B cell (primary cell): ENCODE data around the gene MAP3K4. TPM values are rescaled to one million over a fixed set of nuclear protein-coding genes. Genes with fewer than 3 reads are reported as not detected.

Experiments used
- ATAC-seq: fragments of 200-7000 bp; cut with Tn5 transposase; one replicate; pipeline ENCODE4 v1.10.0; 2021; ENCODE audit warnings: low read depth, mild to moderate bottlenecking, moderate number of reproducible peaks, moderate library complexity
- CTCF ChIA-PET: fragments of 350-600 bp; sonication (Branson Sonifier 250); formaldehyde crosslinking; loops from one replicate; lab custom pipeline; 2021; ENCODE audit warnings: antibody characterized with exemption, inconsistent platforms; lab: Charles Lee
- POLR2A ChIA-PET: fragments of 350-600 bp; sonication (Branson Sonifier 250); formaldehyde crosslinking; loops from one replicate; lab custom pipeline; 2021; ENCODE audit warnings: antibody characterized with exemption; lab: Charles Lee
- DNase-seq: peaks from one replicate; pipeline ENCODE4 v3.0.0; 2013
- H2AFZ ChIP-seq: 2 replicates; pipeline ENCODE4 v1.6.1; 2012; ENCODE audit warnings: mild to moderate bottlenecking, low read depth, low read length; ENCODE audit not compliant: insufficient read depth, poor library complexity, severe bottlenecking
- H3K27ac ChIP-seq, 2 donors: 1 replicate in 1 of 2; 2 replicates in 1 of 2; pipeline ENCODE4 v1.5.1; 2012 to 2013; ENCODE audit warnings: low read length in 2 of 2, mild to moderate bottlenecking in 2 of 2, moderate library complexity in 1 of 2
- H3K27me3 ChIP-seq, 4 experiments: fragments of 200-600 bp in 1 of 4; sonication (generic) in 1 of 4; replicated peaks in 1 of 4; 1 replicate in 2 of 4; 2 replicates in 2 of 4; pipeline versions ENCODE4 v1.6.1 to v1.7.0; 2013 to 2016; ENCODE audit warnings: low read length in 3 of 4, mild to moderate bottlenecking in 2 of 4, mixed read lengths in 1 of 4, moderate library complexity in 1 of 4; ENCODE audit not compliant: insufficient read depth in 4 of 4, control insufficient read depth in 3 of 4; ENCODE audit errors: control extremely low read depth in 1 of 4
- H3K36me3 ChIP-seq, 2 experiments: replicated peaks in 1 of 2; 1 replicate in 1 of 2; 2 replicates in 1 of 2; pipeline versions ENCODE4 v1.6.1 to v1.7.1; 2013; ENCODE audit warnings: low read length in 1 of 2; ENCODE audit not compliant: insufficient read depth in 2 of 2, control insufficient read depth in 1 of 2; ENCODE audit errors: control extremely low read depth in 1 of 2, extremely low read depth in 1 of 2
- H3K4me1 ChIP-seq, 2 donors: fragments of 200-600 bp in 1 of 2; sonication (generic) in 1 of 2; 1 replicate in 1 of 2; 2 replicates in 1 of 2; pipeline versions ENCODE4 v1.5.1 to v1.6.1; 2013 to 2017; ENCODE audit warnings: low read length in 2 of 2; ENCODE audit not compliant: control insufficient read depth in 2 of 2, insufficient read depth in 2 of 2
- H3K4me2 ChIP-seq: replicated peaks from 2 replicates; pipeline ENCODE3; 2012; ENCODE audit warnings: mild to moderate bottlenecking, low read depth, low read length; ENCODE audit not compliant: poor library complexity, severe bottlenecking
- H3K4me3 ChIP-seq, 5 experiments: fragments of 200-600 bp in 1 of 5; sonication (generic) in 1 of 5; 1 replicate in 3 of 5; 2 replicates in 2 of 5; pipeline versions ENCODE4 v1.5.1 to v1.7.0; 2011 to 2016; ENCODE audit warnings: low read length in 4 of 5, mild to moderate bottlenecking in 4 of 5, low read depth in 2 of 5, control low read depth in 1 of 5, moderate library complexity in 1 of 5; ENCODE audit not compliant: insufficient read depth in 1 of 5; ENCODE audit errors: control extremely low read depth in 1 of 5, extremely low read depth in 1 of 5
- H3K79me2 ChIP-seq: fragments of 200-600 bp; sonication (generic); one replicate; pipeline ENCODE4 v1.6.0; 2016; ENCODE audit warnings: low read length; ENCODE audit not compliant: control insufficient read depth, insufficient read depth
- H3K9ac ChIP-seq: fragments of 200-600 bp; sonication (generic); 2 replicates; pipeline ENCODE4 v1.6.1; 2017; ENCODE audit warnings: mild to moderate bottlenecking, low read length, moderate library complexity
- H3K9me3 ChIP-seq, 3 donors: one replicate each; pipeline versions ENCODE4 v1.6.1 to v1.7.1; 2013; ENCODE audit warnings: low read length in 2 of 3; ENCODE audit not compliant: control insufficient read depth in 2 of 3, insufficient read depth in 1 of 3; ENCODE audit errors: control extremely low read depth in 1 of 3
- H4K20me1 ChIP-seq: 2 replicates; pipeline ENCODE4 v1.6.0; 2012; ENCODE audit warnings: mild to moderate bottlenecking, low read length; ENCODE audit not compliant: insufficient read depth, control insufficient read depth, poor library complexity, severe bottlenecking
- H3K27ac Mint-ChIP-seq: one replicate; pipeline ENCODE4 v1.8.0; 2021; ENCODE audit warnings: mixed read lengths
- H3K27me3 Mint-ChIP-seq: one replicate; pipeline ENCODE4 v1.8.0; 2021; ENCODE audit warnings: mixed read lengths
- H3K4me1 Mint-ChIP-seq: one replicate; pipeline ENCODE4 v1.8.0; 2021; ENCODE audit warnings: mixed read lengths
- H3K4me3 Mint-ChIP-seq: one replicate; pipeline ENCODE4 v1.8.0; 2021; ENCODE audit warnings: mixed read lengths
- H3K9me3 Mint-ChIP-seq: one replicate; pipeline ENCODE4 v1.8.0; 2022; ENCODE audit warnings: mixed read lengths; ENCODE audit not compliant: insufficient read depth
- CTCF ChIP-seq: fragments of 200-600 bp; IDR thresholded peaks from one replicate; pipeline ENCODE4 v1.8.0; 2022; ENCODE audit warnings: antibody characterized with exemption, mild to moderate bottlenecking
- EZH2 ChIP-seq: IDR thresholded peaks from 2 replicates; pipeline ENCODE4 v1.6.1; 2012; ENCODE audit warnings: borderline replicate concordance, low read depth, mild to moderate bottlenecking, moderate library complexity, low read length; ENCODE audit not compliant: insufficient read depth, poor library complexity, severe bottlenecking
- WGBS: methylation state at CpG from one replicate; pipeline ENCODE4 v1.1.5; 2013; ENCODE audit warnings: missing lambda C conversion rate; ENCODE audit not compliant: insufficient coverage; 5-methylcytosine and 5-hydroxymethylcytosine counted together
- intact Hi-C: fragments of 100-400 bp; cut with micrococcal nuclease; formaldehyde crosslinking; loops from one replicate; pipeline ENCODE4 v1.10.0; 2022
- polyA plus RNA-seq: library from polyadenylated mRNA; depleted of rRNA; stranded (reverse); fragments of >200 nt; gene quantifications from 2 replicates; pipeline ENCODE4 v1.2.3, GENCODE V29; 2012
- total RNA-seq, 2 donors: library from RNA; stranded (reverse); fragments of 120-200 nt in 1 of 2; gene quantifications; 1 replicate in 1 of 2; 2 replicates in 1 of 2; pipeline versions ENCODE4 v1.2.3 to v1.2.4, GENCODE V29; 2013 to 2022

Gene MAP3K4
- total and polyA plus RNA-seq, 2 donors (not counting 1 experiment from before 2014, with no cell fraction given), result 24.4 to 105 TPM

DNA sequence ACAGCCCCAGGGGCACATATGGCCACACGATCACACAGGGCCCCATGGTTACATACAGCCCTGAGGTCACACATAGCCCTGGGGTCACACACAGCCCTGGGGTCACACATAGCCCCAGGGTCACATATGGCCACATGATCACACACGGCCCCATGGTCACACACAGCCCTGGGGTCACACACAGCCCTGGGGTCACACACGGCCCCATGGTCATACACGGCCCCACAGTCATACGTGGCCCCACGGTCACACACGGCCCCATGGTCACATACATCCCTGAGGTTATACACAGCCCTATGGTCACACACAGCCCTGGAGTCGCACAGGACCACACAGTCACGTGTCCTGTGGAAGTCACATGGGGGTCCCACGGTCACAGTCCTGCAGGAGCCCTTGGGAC is 162.2 kb downstream of the MAP3K4 start:
- Histone ChIP-seq H2AFZ (no peak overlapping the region), H3K79me2 (no peaks in the 10 kb centered on the region), H3K4me2 (no peak overlapping the region), H3K36me3 (no peaks in the 10 kb centered on the region), H3K4me3 (no peak overlapping the region), H4K20me1 (no peaks in the 10 kb centered on the region), H3K9ac (no peak overlapping the region), H3K27me3 (no peaks in the 10 kb centered on the region), H3K27ac (no peak overlapping the region), H3K4me1 (no peaks in the 10 kb centered on the region), H3K9me3 (peaks cover 0 to 3% (median 0%) of the 10 kb centered on the region in 3 donors)
- no peak overlapping the region for H3K27ac Mint-ChIP-seq
- ATAC-seq, result no peak
- ChIA-PET POLR2A (no interaction called here), CTCF (interaction anchor here (0.9 to 5.6 kb wide), 3 partner anchors 65 to 224 kb away, joined by 3 to 38 read pairs (median 4); no protein-coding TSS in a partner anchor)
- intact Hi-C loops, result no loop called here
- H3K4me3 Mint-ChIP-seq, result no peak overlapping the region
- TF ChIP-seq EZH2, result no peak
- TF ChIP-seq CTCF, result no peak
- H3K9me3 Mint-ChIP-seq, result no peaks in the 10 kb centered on the region
- WGBS, result 88% methylated on average over 10 of the region's 10 CpGs
- no peak for DNase-seq
- no peaks in the 10 kb centered on the region for H3K4me1 Mint-ChIP-seq
- no peaks in the 10 kb centered on the region for H3K27me3 Mint-ChIP-seq

DNA sequence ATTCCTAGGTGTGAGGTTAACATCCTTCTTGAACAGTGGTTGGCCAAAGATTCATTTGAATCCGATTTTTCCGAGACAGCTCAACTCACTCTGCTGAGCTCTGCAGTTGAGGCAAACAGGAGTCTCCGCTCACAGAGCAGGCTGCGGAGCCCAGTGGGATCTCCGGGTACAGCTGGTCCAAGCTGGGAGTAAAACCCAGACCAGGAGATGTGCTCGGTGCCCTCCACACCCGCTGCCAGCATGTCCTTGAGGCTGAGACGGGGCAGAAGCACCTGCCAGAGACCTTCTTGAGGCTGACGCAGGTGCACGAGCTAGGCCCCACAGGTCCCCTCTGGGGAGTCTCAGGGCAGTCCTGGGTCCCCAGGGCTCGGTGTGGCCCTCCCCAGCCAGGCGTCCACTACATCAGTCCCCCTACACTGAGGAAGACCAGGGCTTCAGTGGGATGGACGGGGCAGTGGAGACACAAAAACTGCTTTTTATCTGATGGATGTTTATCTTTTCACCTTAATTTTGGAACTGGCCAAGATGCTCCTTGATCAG is 163.3 kb downstream of the MAP3K4 start:
- no peak for DNase-seq
- Histone ChIP-seq H2AFZ (no peak overlapping the region), H3K27ac (no peak overlapping the region), H3K27me3 (no peaks in the 10 kb centered on the region), H3K36me3 (no peaks in the 10 kb centered on the region), H3K9me3 (peaks cover 0 to 3% (median 0%) of the 10 kb centered on the region in 3 donors), H3K9ac (no peak overlapping the region), H4K20me1 (no peaks in the 10 kb centered on the region), H3K4me3 (no peak overlapping the region), H3K4me1 (no peaks in the 10 kb centered on the region), H3K79me2 (no peaks in the 10 kb centered on the region), H3K4me2 (no peak overlapping the region)
- no peaks in the 10 kb centered on the region for H3K4me1 Mint-ChIP-seq
- TF ChIP-seq EZH2, result no peak
- no peak for TF ChIP-seq CTCF
- POLR2A ChIA-PET, result no interaction called here
- no peaks in the 10 kb centered on the region for H3K27me3 Mint-ChIP-seq
- H3K9me3 Mint-ChIP-seq, result no peaks in the 10 kb centered on the region
- CTCF ChIA-PET, result no interaction called here
- intact Hi-C loops, result no loop called here
- no peak overlapping the region for H3K4me3 Mint-ChIP-seq
- WGBS, result 90% methylated on average over 10 of the region's 13 CpGs
- no peak overlapping the region for H3K27ac Mint-ChIP-seq
- ATAC-seq, result no peak
